Pancreas (tissue), 10 donors: ENCODE data around the gene RNF157. TPM values are rescaled to one million over a fixed set of nuclear protein-coding genes. Genes with fewer than 3 reads are reported as not detected.

ENCODE experiments used
- ATAC-seq, 4 donors: fragments of 200-7000 bp; cut with Tn5 transposase; one replicate each; pipeline versions ENCODE4 v1.8.0 to v1.9.1; 2020; ENCODE audit warnings: mild to moderate bottlenecking in 4 of 4, moderate library complexity in 4 of 4
- DNase-seq, 6 donors: peaks; one replicate each; pipeline ENCODE4 v3.0.0-alpha.2; 2020
- FAIRE-seq: peaks from 2 replicates; lab custom pipeline; 2012; peaks lifted over from hg19 to GRCh38; lab: Jason Lieb, UNC
- H3K27ac ChIP-seq, 4 donors: fragments of 200-600 bp; sonication (generic); 1 replicate in 3 of 4; 2 replicates in 1 of 4; pipeline versions ENCODE4 v1.5.0 to v1.8.0; 2020
- H3K27me3 ChIP-seq, 4 donors: fragments of 200-600 bp; one replicate each; pipeline ENCODE4 v1.8.0; 2021
- H3K36me3 ChIP-seq, 3 donors: fragments of 200-600 bp; sonication (generic) in 1 of 3; one replicate each; pipeline versions ENCODE4 v1.5.0 to v1.8.0; 2020 to 2021
- H3K4me1 ChIP-seq, 3 donors: fragments of 200-600 bp; one replicate each; pipeline ENCODE4 v1.8.0; 2021
- H3K4me3 ChIP-seq, 4 donors: fragments of 200-600 bp; sonication (generic) in 2 of 4; one replicate each; pipeline versions ENCODE4 v1.5.0 to v1.8.0; 2020 to 2021
- H3K9me3 ChIP-seq, 4 donors: fragments of 200-600 bp; one replicate each; pipeline ENCODE4 v1.8.0; 2021
- CTCF ChIP-seq, 4 donors: fragments of 200-600 bp; sonication (generic) in 3 of 4; IDR thresholded peaks; one replicate each; pipeline versions ENCODE4 v1.5.0 to v1.8.0; 2021; ENCODE audit warnings: antibody characterized with exemption in 4 of 4
- WGBS, 2 donors: extraction: QIAGEN DNeasy Blood & Tissue Kit; methylation state at CpG; one replicate each; pipeline ENCODE4 v1.1.7; 2013; 5-methylcytosine and 5-hydroxymethylcytosine counted together
- intact Hi-C, 3 donors: fragments of 100-400 bp; cut with DNase I; formaldehyde crosslinking; loops; one replicate each; pipeline versions ENCODE4 v1.11.1 to v1.14.2; 2022
- polyA plus RNA-seq, 2 donors: library from polyadenylated mRNA; stranded (reverse); fragments of 200-250 nt; gene quantifications; one replicate each; pipeline ENCODE4 v1.2.3, GENCODE V29; 2013
- total RNA-seq, 6 donors: library from RNA; stranded (reverse); fragmentation: NEBNext Ultra II Directional in 4 of 6; extraction: Animal tissue kit (Norgen Biotek cat#: 25700) in 4 of 6; gene quantifications; one replicate each; pipeline versions ENCODE4 v1.2.1 to v1.2.4, GENCODE V29; 2021 to 2023
- donor health status: healthy with polysubstance abuse.
- donor health status: DM: no; HTN: no; CAD: no; lungs with moderate emphysema.
- donor health status: DM: no; HTN: no; CAD: no.
- donor health status: control.
- donor health status: control.
- donor health status: Bipolar disorder and iron deficiency.
- donor health status: DM: yes; HTN: yes; CAD: no.
- donor health status: DM: no; HTN: no; CAD: no.
- donor health status: DM: no; HTN: no; CAD: no.
- donor health status: DM: yes; HTN: yes; CAD: no.

RNF157 gene
- total and polyA plus RNA-seq, 8 donors, result 0.87 to 6.4 (median 3.3) TPM

- TF ChIP-seq CTCF (IDR thresholded peaks at IDR 0.05), result no peak
- peak overlapping the region; percentile 64 to 88 (median 79) for H3K4me3 ChIP-seq
- intact Hi-C loops, result no loop called here
- DNase-seq (no peak), FAIRE-seq (no peak), ATAC-seq (peak in 3 of 4 donors; percentile 11 to 26 (median 20))
- 0% methylated on average over 4 of the region's 4 CpGs for WGBS, 2 donors
- peaks cover 3 to 10% (median 6%) of the 10 kb centered on the region in 3 donors for H3K4me1 ChIP-seq
- peaks cover 0 to 21% (median 3%) of the 10 kb centered on the region in 3 donors for H3K36me3 ChIP-seq
- H3K27me3 ChIP-seq, result no peaks in the 10 kb centered on the region
- peak overlapping the region in 1 of 4 donors; percentile 75 for H3K27ac ChIP-seq
- no peaks in the 10 kb centered on the region for H3K9me3 ChIP-seq
Measured at GRCh38 chr17:76102944-76103273, 137.4 kb downstream of the RNF157 start.

- intact Hi-C loops, result no loop called here
- Histone ChIP-seq H3K9me3 (no peaks in the 10 kb centered on the region), H3K4me3 (no peak overlapping the region), H3K27ac (no peak overlapping the region), H3K36me3 (peaks cover 0 to 63% (median 10%) of the 10 kb centered on the region in 3 donors), H3K27me3 (no peaks in the 10 kb centered on the region), H3K4me1 (peaks cover 3 to 6% (median 5%) of the 10 kb centered on the region in 3 donors)
- no peak for TF ChIP-seq CTCF (IDR thresholded peaks at IDR 0.05)
- WGBS, 2 donors, result 92 to 96% methylated on average over 19 of the region's 19 CpGs
- ATAC-seq (no peak), FAIRE-seq (no peak), DNase-seq (peak in 1 of 6 donors; percentile 50)
Measured at GRCh38 chr17:76097716-76098295, 142.5 kb downstream of the RNF157 start.

GRCh38 chr17:76095943-76096342, 144.3 kb downstream of the RNF157 start:
- Histone ChIP-seq H3K27ac (no peak overlapping the region), H3K9me3 (no peaks in the 10 kb centered on the region), H3K27me3 (no peaks in the 10 kb centered on the region), H3K4me1 (no peaks in the 10 kb centered on the region), H3K36me3 (peaks cover 0 to 60% (median 10%) of the 10 kb centered on the region in 3 donors), H3K4me3 (no peak overlapping the region)
- intact Hi-C loops, result no loop called here
- TF ChIP-seq CTCF (IDR thresholded peaks at IDR 0.05), result no peak
- DNase-seq (no peak), ATAC-seq (no peak), FAIRE-seq (no peak)
- 83 to 90% methylated on average over 13 of the region's 13 CpGs for WGBS, 2 donors

GRCh38 chr17:76094046-76094445, 146.2 kb downstream of the RNF157 start:
- DNase-seq (no peak), FAIRE-seq (no peak), ATAC-seq (no peak)
- H3K36me3 ChIP-seq, result peaks cover 0 to 60% (median 18%) of the 10 kb centered on the region in 3 donors
- 88 to 92% methylated on average over 11 of the region's 11 CpGs for WGBS, 2 donors
- H3K27me3 ChIP-seq, result no peaks in the 10 kb centered on the region
- intact Hi-C loops, result no loop called here
- TF ChIP-seq CTCF (IDR thresholded peaks at IDR 0.05), result no peak
- no peaks in the 10 kb centered on the region for H3K4me1 ChIP-seq
- no peak overlapping the region for H3K27ac ChIP-seq
- no peak overlapping the region for H3K4me3 ChIP-seq
- no peaks in the 10 kb centered on the region for H3K9me3 ChIP-seq
